ENCODE results near the gene SDE2.

The SDE2 gene

GRCh38 chr1:225934711-225935110 lies 64.4 kb downstream of the SDE2 start:
- no peak overlapping the region for H3K27ac Mint-ChIP-seq
- H3K9me3 Mint-ChIP-seq = no peaks in the 10 kb centered on the region
- no peaks in the 10 kb centered on the region for H3K27me3 Mint-ChIP-seq (ENCODE audit: low read depth)
- peaks cover 2% of the 10 kb centered on the region for H3K4me1 Mint-ChIP-seq (ENCODE audit: low read depth)
- no peaks in the 10 kb centered on the region for H3K36me3 Mint-ChIP-seq (ENCODE audit: low read depth)
- no peak overlapping the region for H3K4me3 Mint-ChIP-seq

- H3K4me3 Mint-ChIP-seq = no peak overlapping the region
- no peaks in the 10 kb centered on the region for H3K27me3 Mint-ChIP-seq (ENCODE audit: low read depth)
- H3K36me3 Mint-ChIP-seq (ENCODE audit: low read depth) = no peaks in the 10 kb centered on the region
- H3K27ac Mint-ChIP-seq = no peak overlapping the region
- peaks cover 15% of the 10 kb centered on the region for H3K4me1 Mint-ChIP-seq (ENCODE audit: low read depth)
- no peaks in the 10 kb centered on the region for H3K9me3 Mint-ChIP-seq
Measured at GRCh38 chr1:225933072-225933471, 66.1 kb downstream of the SDE2 start.
